Measurements from ENCODE around the gene C13orf42.

The C13orf42 gene

GRCh38 chr13:51033421-51034185 lies 77.5 kb downstream of the C13orf42 start:
- no peak for DNase-seq (ENCODE audit: low read depth)

GRCh38 chr13:51032831-51033230 lies 78.2 kb downstream of the C13orf42 start:
- DNase-seq (ENCODE audit: low read depth) = no peak

Data from stimulated activated CD8-positive, alpha-beta memory T cell treated with anti-CD3 and anti-CD28 coated beads, Interleukin-15, amount 100 ng/mL, for 24 hours (primary cell).